Fibroblast of the aortic adventitia (primary cell): Measurements from ENCODE around the gene ELOVL3. TPM values are rescaled to one million over a fixed set of nuclear protein-coding genes. Genes with fewer than 3 reads are reported as not detected.

ENCODE experiments used
- DNase-seq: peaks from one replicate; pipeline ENCODE4 v3.0.0-alpha.2; 2010; ENCODE audit warnings: low read depth
- H3K4me3 ChIP-seq: 2 replicates; pipeline ENCODE4 v1.5.1; 2011; ENCODE audit warnings: low read depth, mild to moderate bottlenecking, control low read depth, low read length, moderate library complexity
- total RNA-seq: library from RNA; depleted of rRNA; stranded (reverse); fragments of >200 nt; gene quantifications from 2 replicates; pipeline ENCODE4 v1.2.3, GENCODE V29; 2012; ENCODE audit warnings: low replicate concordance
- TF ChIP-seq, protein P1 (sequence below): IDR thresholded peaks from 2 replicates; pipeline ENCODE4 v1.5.1; 2011; ENCODE audit warnings: mild to moderate bottlenecking, low read length, control low read depth, inconsistent platforms; ENCODE audit not compliant: insufficient read depth

ELOVL3 gene
- total RNA-seq, 1 donor, result 0.09 TPM

GRCh38 chr10:102264371-102264770, 38.3 kb downstream of the ELOVL3 start:
- no peak overlapping the region for H3K4me3 ChIP-seq
- TF ChIP-seq, protein P1, sequence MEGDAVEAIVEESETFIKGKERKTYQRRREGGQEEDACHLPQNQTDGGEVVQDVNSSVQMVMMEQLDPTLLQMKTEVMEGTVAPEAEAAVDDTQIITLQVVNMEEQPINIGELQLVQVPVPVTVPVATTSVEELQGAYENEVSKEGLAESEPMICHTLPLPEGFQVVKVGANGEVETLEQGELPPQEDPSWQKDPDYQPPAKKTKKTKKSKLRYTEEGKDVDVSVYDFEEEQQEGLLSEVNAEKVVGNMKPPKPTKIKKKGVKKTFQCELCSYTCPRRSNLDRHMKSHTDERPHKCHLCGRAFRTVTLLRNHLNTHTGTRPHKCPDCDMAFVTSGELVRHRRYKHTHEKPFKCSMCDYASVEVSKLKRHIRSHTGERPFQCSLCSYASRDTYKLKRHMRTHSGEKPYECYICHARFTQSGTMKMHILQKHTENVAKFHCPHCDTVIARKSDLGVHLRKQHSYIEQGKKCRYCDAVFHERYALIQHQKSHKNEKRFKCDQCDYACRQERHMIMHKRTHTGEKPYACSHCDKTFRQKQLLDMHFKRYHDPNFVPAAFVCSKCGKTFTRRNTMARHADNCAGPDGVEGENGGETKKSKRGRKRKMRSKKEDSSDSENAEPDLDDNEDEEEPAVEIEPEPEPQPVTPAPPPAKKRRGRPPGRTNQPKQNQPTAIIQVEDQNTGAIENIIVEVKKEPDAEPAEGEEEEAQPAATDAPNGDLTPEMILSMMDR, result no peak
- DNase-seq, result no peak

- no peak for DNase-seq
Observed at GRCh38 chr10:102266670-102267069, 40.6 kb downstream of the ELOVL3 start.

GRCh38 chr10:102267748-102268147, 41.6 kb downstream of the ELOVL3 start:
- TF ChIP-seq, protein P1, result no peak
- peak; percentile 77 for DNase-seq
- H3K4me3 ChIP-seq, result no peak overlapping the region

More at GRCh38 chr10:102266670-102267069, 40.6 kb downstream of the ELOVL3 start:
- TF ChIP-seq, protein P1, result no peak
- no peak overlapping the region for H3K4me3 ChIP-seq

GRCh38 chr10:102268375-102268888, 42.3 kb downstream of the ELOVL3 start:
- peak; percentile 72 for DNase-seq
- no peak overlapping the region for H3K4me3 ChIP-seq
- TF ChIP-seq, protein P1, result peak; percentile 4

- TF ChIP-seq, protein P1, result no peak
- H3K4me3 ChIP-seq, result no peak overlapping the region
- DNase-seq, result no peak
Observed at GRCh38 chr10:102269017-102269416, 42.9 kb downstream of the ELOVL3 start.

DNA sequence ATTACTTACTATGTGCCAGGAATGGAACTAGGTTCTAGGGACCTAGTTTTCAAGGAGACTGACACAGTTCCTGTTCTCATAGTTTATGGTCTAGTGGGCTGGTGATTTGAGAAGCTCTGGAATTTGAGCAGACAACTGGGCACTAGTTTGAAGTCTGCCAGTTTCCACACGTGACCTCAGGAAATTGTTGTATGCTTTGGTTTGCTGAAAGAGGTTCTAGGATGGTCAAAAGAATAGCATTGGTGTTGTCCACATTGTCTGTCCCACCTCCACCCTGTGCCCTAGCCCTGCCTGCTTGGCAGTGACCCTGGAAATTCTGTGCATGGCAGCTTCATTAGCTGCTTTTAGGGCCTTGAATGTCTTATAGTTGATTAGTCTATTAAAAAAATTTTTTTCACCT, 48.0 kb downstream of the ELOVL3 start:
- TF ChIP-seq, protein P1, result no peak
- no peak for DNase-seq

DNA sequence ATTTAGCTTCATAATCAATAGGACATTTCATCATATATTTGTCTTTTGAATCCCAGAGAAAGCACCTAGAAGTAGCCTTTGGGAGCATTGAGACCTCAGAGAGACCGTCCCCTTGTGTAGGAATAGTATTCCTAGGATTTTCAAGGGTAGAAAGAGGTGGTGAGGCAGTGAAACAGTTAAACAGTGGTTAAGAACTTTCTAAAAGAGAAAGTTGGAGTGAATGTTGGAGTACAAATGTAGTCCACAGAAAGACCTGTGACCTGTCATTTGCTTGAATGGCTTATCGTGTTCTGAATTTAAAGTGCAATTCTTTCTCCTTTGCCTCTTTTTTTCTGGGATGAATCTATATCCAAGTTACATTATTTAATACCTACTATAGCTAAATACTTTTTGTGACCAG, 49.2 kb downstream of the ELOVL3 start:
- H3K4me3 ChIP-seq, result no peak overlapping the region
- TF ChIP-seq, protein P1, result no peak
- no peak for DNase-seq

More for the DNA sequence above, 48.0 kb downstream of the ELOVL3 start:
- H3K4me3 ChIP-seq, result no peak overlapping the region
